GM21825 (cell line): ENCODE results near the gene GSC.
"Not testable (repeated sequence)": the region's sequence is repeated elsewhere in the genome, so short reads cannot be mapped to it uniquely, and the experiment has no call there.

Experiments
- ATAC-seq: cut with Tn5 transposase; IDR thresholded peaks from one replicate; pipeline ENCODE4 v1.9.1; 2021; ENCODE audit warnings: mild to moderate bottlenecking, moderate library complexity; ENCODE audit not compliant: unreplicated experiment

GSC gene

DNA sequence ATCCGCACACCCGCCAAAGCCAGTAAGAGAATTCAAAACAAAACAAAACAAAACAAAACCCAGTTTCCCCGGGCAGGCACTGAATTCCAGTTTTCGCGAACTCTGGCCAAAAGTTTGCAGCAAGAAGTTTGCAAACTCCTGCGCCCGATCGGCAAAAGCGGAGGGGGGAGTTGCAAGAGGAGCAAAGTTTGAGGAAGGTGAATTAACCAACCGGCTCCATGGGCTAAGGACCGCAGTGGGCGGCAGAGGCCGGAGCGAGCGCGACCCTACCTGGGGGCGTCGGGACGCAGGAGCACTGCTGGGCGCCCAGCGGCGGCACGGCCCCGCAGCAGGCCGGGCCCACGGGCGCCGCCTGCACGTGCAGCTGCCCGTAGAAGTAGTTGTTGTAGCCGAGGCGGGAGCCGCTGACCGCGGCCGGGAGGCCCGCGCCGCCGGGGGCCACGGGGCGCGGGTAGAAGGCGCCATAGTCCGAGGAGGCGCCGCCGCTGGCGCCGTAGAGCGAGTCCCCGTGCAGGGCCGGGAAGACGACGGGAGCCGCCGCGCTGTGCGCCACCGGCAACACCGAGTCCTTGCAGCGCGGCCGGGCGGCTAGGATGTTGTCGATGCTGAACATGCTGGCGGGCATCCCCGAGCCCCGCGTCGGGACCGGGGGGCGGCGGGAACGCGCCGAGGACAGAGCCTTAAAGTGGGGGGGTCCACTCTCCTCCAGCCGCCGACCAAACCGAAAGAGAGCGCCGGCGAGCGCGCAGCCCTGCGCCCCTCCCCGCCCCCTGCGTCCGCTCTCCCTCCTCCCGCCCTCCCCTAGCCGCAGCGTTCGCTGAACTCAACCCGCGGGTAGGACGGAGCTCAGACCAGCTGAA lies at the start of gene GSC:
TSS of gene GSC (minus strand) at position 723 of the 860 bp plus-strand sequence. CDS start at position 625, 98 bp downstream.
- no peak for ATAC-seq

DNA sequence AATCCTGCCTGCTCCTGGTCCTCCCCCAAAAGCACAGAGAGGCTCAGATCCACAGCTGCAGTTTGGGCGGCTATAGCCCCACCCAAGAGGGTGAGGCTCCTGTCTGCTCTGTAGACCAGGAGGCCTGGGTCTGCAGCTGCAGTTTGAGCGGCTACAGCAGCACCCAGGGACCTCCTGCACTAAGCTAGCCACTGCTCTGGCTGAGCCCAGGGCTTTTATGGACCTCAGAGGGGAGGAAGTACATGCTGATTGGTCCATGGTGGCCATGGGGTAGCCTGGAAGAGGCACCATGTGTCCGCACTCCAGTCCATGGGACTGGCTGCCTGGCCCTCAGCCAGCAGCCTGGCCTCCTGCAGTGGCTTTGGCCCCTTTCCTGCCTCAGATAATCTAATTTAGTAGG lies 49.6 kb upstream of the GSC start:
- ATAC-seq: no peak

DNA sequence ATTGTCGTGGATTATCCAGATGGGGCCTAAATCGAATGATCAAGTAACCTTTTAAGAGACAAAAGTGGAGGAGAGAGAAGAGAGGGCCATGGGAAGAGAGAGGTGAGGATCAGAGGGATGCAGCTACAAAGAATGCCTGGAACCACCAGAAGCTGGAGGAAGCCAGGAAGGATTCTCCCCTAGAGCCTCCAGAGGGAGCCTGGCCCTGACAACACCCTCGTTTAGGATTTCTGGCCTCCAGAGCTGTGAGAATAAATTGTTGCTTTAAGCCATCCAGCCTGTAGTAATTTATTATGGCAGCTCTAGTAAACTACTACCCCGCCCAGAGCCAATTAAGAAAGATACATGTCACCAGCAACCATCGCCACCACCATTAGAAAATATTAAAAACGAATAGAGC lies 46.2 kb upstream of the GSC start:
- no peak for ATAC-seq

DNA sequence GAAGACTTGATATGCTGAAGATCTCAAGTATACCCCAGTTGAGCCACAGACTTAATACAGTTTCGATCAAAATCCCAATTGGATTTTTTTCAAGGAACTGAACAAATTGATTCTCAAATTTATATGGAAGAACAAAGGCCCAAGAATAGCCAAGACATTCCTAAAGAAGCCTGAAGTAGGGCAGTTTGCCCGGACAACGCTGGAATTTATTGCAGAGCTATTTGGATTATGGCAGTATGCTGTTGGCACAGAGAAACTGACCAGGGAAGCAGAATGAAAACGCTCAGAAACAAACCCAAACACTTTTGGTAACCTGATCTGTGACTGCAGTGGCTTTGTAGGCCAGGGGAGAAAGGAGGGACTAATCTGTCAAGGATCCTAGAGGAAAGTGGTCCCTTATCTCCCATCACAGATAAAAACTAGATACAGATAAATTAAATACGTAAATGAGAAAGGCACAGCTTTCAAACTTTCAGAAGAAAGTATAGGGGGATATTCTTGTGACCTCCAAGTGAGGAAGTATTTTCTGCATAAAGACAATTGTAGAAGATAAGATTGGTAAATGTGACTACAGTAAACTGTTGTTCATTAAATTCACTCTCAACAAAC lies 35.9 kb upstream of the GSC start:
- no peak for ATAC-seq

DNA sequence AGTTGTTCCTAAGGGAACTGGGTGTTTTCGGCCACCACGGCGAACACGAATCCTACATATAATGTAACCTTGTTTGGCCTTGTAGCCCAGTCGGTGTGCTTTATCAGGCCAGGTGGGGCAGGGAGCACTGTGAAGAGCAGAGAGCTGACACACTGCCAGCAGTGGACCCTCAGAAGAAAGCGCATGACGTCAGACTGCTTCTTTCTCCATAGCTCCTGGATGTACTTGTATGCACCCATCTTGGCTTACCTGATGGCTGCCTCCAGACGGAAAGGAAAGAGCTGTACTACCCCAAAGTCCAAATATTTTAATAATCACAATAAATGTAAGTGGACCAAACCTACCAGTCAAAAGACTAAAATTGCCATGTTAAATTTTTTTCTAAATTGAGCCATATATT lies 31.3 kb upstream of the GSC start:
- no peak for ATAC-seq

DNA sequence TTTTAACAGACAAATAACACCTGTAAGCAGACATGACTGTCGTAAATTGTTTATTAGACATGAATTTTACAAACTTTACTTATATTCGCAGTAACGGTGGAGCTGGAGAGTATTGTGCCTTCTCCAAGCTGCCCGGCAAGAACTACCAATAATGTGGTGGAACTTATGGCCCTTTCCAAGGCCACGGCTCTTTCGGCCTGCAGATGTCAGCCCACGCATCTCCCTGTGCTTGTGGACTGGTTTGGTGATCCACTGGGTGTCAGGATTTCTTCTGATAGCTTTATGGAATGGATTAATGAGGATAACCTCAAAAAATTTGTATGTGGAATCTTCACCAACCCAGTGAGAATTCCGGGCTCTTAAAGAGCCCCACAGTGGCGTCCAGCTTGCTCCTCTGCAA lies 30.9 kb upstream of the GSC start:
- not testable (repeated sequence) for ATAC-seq

DNA sequence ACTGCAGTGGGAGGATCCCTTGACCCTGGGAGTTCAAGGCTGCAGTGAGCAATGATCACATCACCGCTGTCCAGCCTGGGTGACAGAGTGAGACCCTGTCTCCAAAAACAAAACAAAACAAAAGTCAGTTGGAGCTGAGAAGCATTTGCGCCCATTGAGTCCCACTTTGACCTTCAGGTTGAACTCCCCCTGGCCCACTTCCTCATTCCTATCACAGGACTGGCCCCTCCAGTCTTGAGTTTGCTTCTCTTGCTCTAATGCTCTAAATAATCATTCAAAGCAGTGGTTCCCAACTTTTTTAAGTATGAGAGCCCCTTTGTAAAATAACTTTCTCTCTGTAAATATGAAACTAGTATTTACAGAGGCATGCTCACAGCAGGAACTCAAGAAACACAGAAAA lies 28.0 kb upstream of the GSC start:
- no peak for ATAC-seq

DNA sequence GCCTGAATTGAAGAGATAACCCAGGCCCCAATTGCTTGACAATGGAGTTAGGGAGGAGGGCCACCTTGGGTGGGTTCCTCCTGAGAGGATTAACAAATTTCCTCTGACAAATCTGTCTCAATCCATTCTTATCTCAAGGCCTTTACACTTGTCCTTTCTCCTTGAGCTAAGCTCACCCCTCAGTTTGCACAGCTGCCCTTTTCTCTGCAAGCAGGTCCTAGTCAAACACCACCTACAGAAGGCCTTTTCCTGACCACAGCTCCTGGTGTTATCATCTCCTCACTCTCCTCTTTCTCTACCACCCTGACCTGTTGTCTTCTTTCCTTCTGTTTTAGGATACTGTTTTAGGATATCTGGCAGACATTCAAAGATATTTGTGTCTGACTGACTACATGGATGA lies 26.4 kb upstream of the GSC start:
- no peak for ATAC-seq

DNA sequence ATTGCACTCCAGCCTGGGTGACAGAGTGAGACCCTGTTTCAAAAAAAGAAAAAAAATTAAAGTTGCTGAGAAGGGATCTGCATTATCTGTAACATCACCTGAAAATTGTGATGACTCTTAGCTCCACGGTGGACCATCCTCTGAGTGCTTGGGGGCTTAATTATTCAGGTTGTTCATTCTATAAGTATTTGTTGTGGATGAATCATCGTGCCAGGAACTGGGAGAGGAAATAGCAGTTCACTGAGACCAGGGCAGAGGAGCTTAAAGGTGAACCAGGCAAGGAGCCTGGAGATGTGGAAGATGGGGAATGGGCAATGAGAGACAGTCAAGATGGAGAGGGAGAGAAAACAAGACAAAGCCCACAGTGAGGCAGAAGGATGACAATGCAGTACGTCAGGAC lies 25.5 kb upstream of the GSC start:
- no peak for ATAC-seq

DNA sequence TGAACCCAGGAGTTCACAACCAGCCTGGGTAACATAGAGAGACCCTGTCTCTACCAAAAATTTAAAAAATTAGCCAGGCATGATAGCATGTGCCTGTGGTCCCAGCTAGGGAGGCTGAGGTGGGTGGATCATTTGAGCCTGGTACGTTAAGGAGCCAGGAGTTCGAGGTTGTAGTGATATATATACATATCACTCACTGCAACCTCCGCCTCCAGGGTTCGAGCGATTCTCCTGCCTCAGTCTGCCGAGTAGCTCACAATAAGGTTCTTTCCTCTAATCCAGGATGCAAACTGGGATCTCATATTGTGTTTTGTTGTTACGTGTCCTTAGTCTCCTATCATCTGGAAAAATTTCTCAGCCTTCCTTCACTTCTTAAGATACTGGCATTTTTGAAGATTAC lies 24.0 kb upstream of the GSC start:
- no peak for ATAC-seq

DNA sequence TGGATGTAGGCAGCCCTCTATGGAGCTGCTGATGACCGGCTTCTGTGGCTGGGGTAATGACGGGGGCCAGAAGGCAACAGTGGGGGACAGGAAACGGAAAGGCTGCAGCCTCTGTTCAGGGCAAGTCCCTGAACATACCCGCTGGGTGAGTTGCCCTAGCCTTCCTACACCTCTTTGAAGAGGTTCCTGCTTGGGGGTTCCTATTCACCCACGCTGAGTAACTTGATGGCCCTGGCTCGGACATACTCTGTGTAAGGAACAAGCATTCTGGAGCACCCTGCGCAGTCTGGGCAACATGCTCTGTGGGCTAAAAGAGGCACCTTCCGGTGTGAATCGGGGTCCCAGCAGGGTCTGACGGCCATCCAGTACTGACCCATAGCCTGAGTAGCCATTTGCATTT lies 17.7 kb upstream of the GSC start:
- ATAC-seq: no peak

DNA sequence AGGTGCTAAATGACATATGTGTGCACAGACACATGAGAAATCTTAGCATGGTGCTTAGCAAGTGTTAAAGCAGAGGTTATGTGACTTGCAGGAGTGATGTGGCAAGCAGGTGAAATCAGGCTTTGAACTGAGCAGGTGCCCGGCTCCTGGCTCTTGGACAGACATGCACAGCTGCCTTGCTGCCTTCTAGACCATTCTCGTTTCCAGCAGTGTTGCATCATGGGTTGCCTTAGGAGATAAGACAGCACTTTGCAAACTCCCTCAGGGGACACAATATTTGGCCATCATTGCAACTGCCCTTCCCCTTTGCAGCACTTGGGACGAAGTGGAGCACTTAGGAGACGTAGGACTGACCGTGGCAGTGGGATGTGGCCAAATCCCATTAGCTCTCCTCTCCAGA lies 17.2 kb upstream of the GSC start:
- no peak for ATAC-seq

DNA sequence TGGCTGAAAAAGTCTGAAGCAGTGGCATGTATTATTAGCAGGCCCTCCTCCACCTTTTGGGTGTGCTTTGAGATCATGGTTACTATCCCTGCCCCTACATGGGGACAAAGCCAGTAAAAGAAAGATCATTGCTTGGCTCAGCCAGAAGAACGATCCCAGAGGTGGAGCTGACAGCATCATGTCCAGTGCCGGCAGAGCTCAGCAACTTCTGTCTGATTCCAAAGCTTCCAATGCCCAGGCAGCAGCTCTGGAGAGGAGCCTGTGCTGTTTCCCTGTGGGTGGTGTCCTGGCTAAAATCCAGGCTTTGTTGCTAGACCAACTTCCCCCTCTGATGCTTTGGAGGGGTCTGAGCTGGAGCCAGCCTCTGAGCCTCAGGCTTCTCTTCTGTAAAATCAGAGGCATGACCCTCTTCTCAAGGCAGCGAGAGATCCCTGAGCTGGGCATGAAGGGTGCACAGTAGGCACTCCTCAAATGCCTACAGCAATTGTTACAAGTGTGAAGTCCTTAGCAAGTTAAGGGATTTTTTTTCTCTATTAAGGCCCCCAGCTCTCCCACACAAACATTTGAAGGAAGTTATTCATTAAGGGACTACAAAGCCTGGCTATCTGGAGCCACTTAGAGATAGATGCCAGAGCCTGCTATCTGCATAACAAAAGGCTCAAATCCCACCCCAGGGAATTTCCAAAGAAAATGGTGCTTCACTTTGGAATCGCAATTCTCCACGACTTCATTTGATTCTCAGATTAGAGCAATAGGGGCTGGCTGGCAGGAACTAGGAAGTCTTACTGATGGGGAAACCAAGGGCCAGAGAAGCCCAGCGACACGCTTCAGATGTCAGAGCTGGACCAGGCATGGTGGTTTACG lies 10.9 kb upstream of the GSC start:
- ATAC-seq: no peak

DNA sequence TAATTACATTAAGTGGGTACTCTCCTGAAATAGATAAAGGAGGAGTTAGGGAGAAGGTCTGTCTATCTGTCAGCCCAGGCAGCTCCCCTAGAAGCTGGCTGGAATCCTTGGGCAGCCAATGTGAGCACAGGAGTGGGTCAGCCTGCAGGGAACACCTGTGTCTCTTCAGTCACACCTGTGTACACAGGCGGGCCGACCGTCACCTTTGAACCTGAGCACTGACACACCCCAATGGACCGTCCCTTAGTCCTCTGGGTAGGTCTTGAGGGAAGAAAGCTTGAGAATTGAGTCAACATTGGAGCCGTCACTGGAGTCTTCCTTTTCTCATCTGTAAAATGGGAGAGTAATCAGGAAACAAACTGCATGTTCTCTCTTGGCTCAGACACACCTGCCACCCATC lies 9.8 kb upstream of the GSC start:
- no peak for ATAC-seq

DNA sequence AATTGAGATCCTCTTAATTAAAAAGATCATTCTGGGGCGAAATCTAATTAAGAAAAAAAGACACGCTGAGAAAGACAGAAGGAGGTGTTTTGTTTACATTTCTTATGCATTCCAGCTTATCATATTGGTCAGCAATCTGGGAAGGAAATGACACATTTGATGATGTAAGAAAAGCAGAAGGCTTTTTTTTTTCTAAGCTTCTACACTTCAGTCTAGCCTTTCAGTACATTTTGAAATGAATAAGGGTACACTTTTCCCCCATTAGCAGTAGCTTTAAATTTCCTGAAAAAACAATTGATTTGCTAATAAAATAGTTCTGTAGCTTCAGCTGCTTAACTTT lies 5.9 kb upstream of the GSC start:
- ATAC-seq: no peak

DNA sequence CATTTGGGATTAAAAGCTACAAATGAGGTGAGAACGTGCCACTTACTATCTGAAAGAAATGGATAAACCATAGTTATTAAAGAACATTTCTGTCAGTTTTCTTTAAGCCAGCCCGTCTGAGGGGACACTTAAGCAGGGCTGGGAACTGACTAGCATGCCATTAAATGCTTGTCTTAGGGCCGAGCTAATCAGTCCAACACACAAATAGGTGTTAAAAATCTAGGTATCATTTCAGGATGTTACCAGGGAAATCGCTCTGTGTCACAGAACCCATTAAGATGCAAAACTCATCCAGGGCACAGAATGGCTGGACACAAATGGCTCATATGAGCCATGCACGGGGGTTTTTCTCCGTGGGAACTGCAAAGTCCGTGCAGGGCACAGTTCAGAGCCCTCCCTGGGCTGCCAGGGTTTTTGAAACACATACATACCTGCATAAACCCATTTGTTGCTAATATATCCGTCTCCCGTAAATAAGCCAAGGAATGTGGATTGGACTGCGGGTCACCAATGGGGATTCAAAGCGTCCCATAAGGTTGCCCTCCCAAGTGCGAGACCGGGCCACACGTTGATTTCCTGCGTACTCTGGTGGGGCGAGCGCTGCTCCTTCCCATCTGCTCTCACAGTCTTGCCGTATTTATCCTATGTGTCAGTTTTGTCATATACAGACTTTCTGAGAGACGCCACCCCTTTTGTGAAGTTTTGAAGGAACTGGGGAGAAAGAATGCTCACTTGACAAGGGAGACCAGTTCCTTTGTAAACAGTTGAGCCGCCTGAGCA lies 5.4 kb upstream of the GSC start:
- ATAC-seq: no peak

DNA sequence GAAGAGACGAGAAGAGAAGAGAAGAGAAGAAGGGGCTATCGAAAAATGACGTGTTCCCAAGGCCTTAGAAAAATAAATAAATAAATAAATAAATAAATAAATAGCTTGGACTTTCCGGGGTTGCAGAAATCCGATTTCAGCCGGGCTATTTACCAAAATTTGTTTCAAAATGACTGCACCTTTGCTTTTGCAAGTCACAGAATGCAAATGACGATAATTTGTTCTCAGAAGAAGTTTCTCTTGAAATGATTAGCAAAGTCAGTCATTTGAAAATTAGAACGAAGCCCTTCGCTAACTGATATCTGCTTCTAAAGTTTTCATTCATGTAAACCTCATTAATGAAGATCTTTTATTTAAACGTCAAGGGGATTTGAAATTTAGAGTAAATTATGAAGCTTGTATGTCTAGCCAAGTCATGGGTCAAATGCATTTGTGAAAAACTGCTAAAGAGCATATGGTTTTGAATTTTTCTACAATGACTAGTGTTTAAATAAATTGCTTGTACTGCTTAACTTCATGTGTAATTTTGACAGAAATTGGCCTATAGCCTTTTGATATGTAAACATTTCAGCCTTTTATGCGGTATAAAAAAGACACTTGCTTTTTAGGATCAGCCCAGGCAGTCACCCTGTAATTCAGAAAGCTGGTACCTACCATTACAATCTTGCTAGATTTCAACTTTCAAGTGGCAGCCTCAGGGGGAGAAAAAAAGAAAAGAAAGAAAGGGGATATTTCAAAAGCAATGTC lies 4.6 kb upstream of the GSC start:
- ATAC-seq: no peak

DNA sequence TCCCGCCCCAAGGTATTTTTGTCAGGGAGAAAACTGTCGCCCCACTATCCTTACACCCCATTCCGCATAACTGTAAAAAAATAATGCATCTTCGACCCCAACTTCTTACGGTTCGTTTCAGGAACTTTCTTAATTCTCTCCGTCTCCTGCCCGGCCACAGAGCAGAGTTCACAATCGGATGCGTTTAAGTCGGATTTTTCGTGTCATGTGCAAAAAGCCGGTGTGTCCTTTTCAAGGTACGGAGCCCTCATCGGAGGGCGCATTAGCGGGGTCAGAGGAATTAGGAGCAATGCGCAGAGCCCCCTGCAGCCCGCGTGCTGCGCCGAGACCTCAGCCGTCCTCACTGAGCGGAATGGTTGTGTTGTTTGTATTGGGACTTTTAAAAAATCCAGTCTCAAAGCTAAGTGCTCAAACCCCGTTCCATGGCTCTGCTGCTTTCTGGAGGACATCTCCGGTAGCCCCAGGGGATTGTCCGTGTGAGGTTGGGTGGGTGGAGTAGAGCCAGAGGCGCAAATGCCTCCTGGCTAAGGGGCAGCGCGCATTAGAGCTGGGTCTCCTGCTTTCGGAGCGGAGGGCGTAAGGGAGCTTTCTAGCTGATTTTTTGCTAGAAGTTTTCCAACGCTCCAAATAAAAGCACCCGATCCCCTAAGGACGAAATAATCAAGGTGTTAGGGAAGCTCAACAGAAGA lies 3.9 kb upstream of the GSC start:
- no peak for ATAC-seq

DNA sequence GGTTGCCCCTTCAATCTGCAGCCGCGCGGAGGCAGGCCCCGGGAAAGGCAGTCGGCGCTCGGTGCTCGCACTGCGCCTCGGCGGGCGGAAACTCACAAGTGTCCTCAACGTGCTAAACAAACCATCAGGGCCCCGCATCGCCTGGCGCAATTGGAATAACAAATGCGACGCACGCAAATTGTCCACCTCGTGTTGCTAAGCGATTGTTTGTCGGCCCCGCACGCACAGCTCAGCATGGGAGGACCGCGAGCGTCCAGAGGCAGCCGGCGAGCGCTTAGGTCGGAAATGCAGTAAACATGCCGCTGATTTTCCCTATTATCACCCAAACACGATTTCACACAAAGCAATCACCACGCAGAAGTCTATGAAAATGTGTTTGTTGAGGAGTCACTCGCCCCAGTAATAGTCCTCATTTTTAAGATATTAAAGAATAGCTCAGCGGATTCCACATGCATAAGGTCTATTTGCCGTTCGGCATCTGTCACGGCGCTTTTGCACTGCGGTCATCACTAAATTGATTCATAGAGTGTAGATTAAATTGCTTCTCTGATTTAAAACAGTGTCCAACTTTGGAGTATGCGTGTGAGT lies 3.2 kb upstream of the GSC start:
- no peak for ATAC-seq
